Lung microvascular endothelial cell (primary cell): ENCODE results near the gene ADAMTS13. TPM values are rescaled to one million over a fixed set of nuclear protein-coding genes. Genes with fewer than 3 reads are reported as not detected.

Experiments
- DNase-seq, 2 donors: peaks; one replicate each; pipeline versions ENCODE4 v3.0.0 to v3.0.0-alpha.2; 2010; ENCODE audit warnings: low read depth in 2 of 2
- total RNA-seq: library from RNA; depleted of rRNA; stranded (reverse); fragments of >200 nt; gene quantifications from 2 replicates; pipeline ENCODE4 v1.2.1, GENCODE V29; 2014

ADAMTS13 gene
- total RNA-seq, 1 donor from 2014 or later: 0.60 TPM

DNA sequence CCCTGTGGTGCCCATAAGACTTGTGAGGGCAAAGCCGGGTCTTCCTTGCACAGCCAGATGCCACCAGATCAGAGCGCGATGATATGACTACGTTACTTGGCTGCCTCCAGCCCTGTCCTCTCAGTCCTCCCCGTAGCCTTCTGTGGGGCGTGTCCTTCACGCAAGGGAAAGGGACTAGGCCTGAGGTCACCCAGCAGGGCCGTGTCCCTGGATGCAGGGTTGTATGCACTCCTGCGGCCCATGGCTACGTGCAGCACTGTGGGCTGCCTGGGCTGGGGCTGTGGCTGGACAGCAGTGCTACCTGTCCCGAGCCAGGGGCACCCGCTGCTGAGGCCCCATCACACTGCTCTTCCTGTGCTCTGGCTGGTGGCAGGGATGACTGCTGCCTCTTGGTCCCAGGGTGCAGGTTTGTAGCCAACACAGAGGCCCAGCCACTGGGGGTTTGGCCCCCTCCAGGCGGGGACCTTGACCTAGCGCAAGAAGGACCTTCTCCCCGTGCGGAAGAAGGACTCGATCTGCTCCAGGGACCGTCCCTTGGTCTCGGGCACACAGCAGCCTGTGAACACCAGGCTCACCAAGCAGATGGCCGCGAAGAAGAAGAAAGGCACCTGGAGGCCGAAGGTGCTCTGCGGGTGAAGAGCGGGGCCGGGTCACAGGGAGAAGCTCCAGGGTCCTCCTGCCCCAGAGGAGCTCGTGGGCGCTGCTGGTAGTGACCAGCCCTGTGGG lies 49.5 kb downstream of the ADAMTS13 start:
- no peak for DNase-seq

DNA sequence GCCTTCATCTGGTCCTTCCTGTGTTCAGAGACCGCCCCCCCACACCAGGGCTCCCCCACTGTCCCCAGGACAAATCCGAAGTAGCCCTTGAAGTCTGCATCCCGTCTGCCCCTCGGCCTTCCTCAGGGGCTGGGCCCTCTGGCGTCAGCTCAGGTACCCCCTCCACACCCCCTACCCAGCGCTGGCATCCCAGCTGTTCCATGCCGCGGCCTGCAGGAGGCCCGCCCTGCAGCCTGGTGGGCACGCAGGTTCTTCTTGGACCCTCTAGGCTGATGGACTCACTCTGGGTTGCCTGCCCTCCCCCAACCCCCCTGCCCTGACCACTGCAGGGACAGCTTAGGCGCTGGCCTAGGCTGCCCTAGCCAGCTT lies 50.1 kb downstream of the ADAMTS13 start:
- DNase-seq: no peak

DNA sequence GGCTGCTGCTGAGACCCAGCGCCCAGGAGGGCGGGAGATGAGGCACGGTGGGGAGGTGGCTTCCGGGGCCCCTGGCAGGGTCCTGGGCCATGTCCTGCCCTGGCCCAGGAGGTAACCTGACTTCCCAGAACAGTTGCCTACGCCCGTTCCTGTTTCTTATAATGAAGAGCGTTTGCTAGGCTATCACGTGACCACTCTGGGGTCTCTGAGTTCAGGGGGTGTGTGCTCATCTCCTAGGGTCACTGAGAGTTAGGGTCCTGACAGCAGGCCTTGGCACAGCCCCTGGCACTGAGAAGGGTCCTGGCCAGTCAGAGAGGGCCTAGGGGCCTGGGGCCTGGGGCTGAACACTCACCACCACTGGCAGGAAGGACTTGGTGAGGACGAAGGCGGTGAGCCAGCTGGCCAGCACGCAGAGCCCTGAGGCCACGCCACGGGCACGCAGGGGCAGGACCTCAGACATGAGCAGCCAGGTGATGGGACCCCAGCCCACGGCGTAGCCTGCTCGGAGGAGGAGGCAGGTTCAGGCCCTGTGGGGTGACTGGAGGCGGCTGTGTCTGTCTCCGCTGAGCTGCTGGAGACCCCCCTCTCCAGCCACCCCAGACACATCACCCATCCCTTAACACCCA lies 50.7 kb downstream of the ADAMTS13 start:
- DNase-seq: no peak

DNA sequence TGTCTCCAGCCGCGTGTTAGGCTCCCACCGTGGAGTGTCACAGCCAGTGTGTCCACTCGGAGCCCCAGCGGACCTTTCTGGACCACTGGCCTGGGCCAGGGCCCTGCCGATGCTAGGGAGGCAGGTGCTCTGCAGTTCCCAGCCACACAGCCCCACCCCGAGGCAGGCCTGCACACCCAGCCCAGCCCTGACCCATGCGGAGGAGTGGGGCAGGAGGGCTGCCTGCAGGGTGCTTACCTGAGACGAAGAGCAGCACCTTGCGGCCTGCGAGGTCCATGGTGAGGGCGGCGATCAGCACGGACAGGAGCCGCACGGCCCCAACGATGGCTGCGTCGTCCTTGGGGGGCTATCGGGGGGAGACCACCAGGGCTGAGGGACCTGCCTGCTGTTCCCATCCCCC lies 51.6 kb downstream of the ADAMTS13 start:
- no peak for DNase-seq

DNA sequence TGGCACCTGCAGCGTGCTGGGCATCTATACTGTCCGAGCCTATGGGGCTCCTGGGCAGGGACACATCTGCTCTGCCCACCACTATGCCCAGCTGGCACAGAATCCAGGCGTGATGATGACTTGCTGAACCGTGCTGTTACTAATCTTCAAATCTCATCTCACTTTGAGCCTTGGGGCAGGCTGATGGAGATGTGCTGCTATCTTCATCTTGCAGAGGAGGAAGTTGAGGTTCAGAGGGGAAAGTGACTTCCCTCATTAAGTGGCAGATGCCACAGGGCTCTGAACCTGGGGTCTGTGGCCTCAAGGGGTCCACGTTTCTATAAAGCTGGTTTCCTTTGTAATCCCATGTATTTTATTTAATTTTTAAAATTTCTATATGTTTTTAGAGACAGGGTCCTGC lies 52.0 kb downstream of the ADAMTS13 start:
- DNase-seq: no peak

DNA sequence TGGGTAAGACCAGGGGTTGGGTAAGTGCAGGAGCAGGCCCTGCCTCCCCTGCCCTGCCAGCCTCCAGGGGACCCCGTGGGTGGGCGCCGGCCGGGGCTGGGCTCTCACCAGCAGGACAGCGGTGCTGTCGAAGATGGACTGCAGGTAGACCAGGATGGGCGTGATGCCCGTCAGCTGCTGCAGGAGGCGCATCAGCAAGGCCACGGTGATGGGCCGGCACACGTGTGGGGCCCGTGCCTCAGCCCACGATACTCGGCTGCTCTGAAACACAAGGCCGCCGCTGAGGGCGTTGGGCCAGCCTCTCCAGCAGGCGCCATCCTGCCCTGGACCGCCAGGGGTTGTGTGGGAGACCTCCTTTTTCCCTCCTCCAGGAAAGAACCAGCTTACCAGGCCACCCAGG lies 52.7 kb downstream of the ADAMTS13 start:
- no peak for DNase-seq

DNA sequence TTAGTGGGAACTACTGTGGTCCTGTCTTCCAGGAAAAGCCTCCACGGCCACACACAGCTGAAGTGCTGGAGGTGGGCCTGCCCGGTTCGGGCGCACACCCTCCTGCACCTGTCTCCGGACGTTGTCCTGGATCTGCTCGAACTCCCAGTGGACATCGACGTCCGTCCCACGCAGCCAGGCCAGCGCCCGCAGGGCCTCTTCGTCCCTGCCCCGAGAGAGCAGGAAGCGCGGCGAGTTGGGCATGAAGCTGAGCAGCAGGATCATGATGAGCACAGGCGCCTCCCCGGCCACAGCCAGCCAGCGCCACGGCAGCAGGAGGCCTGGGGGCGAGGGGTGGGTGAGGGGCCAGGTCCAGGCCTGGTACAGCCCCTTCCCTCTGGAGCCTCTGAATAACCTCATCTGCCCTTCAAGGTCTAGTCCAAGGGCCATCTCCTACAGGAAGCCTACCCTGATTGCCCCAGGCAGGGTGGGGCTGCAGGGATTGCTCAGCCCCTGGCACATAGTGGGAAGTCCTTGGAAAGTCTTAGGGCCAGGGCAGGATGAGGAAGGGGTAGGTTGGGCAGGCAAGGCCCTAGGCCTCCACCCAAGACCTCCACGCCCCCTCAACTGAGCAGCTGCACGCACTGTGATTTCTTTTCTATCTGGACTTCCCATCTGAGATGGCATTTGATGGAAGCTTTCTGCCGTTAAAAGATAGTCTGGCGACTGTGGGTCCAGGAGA lies 53.3 kb downstream of the ADAMTS13 start:
- no peak for DNase-seq

DNA sequence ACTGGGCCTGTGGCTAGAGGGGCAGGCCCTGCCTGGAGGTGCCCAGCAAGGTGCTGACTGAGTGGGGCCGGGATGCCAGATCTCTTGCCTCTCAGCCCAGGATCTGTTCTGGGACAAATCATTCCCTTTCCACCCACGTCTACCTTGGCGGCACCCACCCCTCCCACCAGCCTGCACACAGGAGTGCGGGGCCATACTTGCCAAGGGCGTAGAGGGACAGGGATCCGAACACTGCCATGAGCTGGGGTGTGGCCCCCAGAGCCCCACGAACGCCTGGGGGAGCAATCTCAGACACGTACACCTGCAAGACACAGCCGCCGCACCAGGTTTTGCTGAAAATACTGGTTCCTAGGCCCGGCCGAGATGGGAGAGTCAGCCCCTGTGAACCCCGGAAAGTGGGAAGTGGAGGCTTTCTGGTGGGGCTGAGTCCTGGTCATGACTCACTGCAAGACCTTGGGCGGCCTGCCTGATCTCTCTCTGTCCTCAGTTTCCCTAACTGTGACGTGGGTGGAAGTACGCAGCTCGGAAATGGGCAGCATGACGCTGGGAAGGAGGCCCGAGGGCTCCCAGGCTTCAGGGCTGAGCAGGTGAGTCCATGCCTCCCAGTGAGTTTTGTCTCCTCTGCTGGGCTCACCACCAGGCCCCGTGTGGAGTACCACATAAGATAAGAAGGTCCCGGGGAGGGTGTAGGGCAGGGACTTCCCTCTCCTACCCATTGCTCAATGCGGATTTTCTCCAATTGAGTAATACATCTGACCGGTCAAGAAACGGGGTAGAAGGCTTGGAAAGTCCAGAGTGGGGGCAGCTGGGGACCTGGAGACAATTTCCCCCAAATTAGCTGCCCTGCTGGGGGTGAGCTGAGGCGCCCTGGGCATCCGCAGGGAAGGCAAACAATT lies 54.1 kb downstream of the ADAMTS13 start:
- DNase-seq: no peak

DNA sequence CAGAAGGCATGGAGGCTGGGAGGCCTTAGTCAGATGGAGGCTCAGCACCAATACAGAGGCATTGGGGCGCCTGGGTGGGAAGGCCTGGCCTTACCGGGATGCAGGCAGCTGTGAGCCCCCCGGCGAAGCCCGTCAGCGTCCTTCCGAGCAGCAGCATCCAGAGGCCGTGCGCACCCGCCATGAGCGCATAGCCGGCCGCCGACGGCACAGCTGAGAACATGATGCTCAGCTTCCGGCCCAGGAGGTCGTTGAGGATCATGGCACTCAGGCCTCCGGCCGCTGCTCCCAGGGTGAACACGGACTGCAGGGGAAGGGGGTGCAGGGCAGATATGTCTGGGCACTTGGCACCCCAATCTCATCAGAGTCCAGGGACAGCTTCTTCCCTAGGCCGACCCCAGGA lies 54.8 kb downstream of the ADAMTS13 start:
- no peak for DNase-seq

DNA sequence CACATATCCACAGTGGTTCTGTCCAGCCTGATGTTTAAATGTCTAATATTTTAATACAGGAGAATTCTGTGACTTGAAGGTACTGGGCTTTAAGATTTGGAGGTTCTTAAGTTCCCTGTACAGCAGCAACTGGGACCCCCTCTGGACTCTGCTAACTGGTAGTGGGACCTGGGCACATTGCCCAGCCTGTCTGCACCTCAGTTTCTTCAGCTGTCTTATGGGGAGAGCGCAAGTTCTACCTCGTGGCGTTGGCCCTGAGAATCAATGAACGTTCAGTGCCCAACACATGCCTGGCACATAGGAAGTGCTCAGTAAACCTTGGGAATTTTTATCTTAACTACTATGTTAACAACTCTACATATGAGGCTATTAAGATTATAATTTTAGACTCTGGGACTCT lies 55.3 kb downstream of the ADAMTS13 start:
- no peak for DNase-seq

DNA sequence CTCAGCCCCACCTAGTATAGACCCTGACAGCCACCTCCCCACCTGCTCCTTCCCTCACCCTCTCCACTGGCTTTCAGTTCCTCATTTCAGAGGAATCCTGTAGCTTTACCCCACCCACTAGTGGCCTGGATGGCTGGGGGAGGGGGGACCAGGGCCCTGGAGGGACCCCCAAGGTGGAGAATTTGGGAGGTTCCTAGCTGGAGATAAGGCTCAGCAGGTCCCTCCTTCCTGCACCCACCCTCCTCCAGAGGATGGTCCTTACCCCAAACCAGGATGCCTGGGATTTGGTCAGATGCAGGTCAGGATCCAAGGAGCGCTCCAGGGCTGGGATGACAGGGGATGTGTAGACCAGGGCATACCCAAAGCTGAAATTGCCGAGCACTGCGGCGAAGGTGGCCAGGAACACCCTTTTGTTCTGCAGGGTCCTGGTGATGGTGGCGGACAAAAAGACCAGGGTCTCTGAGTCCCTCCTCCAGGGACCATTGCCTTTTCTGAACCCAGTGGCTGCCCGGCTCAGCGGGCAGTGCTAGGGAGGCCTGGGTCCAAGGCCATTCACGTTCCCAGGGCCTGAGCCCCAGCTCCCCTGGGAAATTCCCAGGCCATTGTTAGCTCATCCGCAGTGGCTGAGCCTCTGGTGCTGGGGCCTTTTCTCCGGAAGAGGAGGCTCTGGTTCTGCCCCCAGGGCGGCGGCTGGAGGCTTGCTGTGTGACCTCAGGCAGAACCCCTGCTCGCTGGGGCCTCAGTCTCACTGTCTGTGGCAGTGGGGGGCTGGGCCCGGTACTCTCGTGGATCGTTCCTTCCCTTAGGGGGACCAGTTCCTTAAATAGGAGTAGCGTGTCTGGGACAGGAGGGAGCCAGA lies 56.1 kb downstream of the ADAMTS13 start:
- peak; percentile 58 to 76 for DNase-seq

DNA sequence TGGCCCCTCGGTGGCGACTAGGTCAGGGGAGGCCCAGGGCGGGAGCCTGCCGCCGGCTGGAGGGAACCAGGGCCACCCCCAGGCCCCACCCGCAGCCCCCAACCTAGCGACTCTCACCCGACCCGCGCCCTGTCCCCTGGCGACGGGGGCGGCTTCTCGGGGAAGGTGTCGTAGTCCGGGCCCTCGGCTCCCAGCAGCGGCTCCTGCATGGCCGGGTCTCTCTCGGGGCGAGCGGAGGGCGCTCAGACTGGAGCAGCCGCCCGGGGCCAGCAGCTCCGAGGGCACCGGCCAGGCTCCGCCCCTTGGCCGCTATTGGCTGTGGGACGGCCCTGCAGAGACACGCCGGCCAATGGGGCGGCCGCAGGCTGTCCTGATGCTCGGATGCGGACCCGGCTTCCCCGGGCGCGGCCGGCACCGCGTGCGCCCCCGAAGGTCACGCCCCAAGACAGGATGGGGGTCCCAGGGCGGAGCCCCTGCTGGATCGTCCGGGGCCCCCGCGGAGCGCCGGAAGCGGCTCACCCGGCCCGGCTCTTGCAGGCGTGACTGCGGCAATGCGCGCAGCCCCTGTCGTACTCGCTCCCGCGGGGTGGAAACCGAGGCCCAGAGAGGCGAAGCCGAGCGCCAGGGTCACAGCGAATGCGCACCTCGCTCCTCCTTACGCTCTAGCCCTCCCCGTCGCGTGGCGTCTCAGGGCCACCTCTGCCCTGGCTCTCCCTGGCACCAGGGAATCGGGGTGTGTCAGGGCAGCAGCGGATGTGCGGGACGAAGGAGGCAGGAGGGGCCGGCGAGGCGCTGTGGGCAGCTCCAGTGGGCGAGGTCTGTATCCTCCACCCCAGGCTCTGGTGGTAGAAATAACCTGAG lies 56.9 kb downstream of the ADAMTS13 start, which contains the start of gene SLC2A6:
SLC2A6 (minus strand) TSS at position 249 of the 861 bp plus-strand sequence; CDS start at position 209, 40 bp downstream.
- DNase-seq: peak; percentile 81 to 84

DNA sequence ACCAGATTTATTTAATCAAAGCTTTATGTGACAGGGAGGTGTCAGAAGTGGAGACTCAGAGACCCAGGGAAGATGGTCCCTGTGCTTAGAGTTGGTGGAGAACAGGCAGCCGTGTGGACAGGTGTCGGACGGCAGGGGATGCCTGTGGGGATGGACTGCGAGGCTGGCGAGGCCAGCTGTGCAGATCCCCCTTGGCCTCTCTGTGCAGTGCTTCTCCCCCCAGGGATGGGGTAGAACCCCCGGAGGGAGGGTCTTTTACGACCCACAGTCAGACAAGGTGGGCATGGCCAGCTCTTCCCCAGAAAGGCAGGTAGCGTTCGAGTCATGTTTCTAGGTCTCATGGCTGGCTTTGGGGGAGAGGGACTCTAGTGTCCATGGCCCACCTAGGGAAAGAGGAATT lies 61.4 kb downstream of the ADAMTS13 start:
- DNase-seq: no peak

DNA sequence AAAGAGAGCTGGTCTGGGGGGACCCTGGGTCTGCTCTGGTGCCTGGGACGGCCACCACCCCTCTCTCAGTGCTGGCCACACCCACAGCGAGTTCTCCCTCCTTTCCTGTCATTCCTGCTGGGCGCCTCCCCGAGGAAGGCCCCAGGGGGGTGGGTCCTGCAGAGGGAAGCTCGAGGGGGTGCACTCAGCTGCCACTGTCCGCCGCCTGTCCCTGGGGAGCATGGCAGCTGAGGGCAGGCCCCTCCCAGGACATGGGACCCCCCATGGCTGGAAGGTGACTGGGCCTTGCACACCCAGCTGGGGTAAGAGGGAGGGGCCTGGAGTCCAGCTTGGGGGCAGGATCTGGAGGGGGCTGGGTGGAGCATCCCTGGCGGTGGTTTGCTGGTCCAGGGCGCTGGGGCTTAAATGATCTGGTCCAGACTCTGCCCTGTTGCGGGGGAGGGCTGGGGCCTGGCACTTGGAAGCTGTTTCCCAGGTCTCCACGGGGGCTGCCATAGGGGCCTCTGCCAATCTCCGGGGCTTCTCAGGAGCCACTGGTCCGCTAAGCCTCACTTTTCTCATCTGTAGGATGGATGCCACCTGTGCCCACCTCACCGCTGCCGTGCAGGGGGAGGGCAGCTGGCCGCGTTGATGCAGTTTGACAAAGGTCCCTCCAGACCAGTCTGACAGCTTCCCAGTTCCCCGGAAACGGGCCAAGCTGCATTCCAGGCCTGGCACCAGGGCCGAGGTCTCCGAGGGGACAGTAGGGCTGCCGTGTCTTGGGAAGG lies 62.7 kb downstream of the ADAMTS13 start:
- DNase-seq: no peak

DNA sequence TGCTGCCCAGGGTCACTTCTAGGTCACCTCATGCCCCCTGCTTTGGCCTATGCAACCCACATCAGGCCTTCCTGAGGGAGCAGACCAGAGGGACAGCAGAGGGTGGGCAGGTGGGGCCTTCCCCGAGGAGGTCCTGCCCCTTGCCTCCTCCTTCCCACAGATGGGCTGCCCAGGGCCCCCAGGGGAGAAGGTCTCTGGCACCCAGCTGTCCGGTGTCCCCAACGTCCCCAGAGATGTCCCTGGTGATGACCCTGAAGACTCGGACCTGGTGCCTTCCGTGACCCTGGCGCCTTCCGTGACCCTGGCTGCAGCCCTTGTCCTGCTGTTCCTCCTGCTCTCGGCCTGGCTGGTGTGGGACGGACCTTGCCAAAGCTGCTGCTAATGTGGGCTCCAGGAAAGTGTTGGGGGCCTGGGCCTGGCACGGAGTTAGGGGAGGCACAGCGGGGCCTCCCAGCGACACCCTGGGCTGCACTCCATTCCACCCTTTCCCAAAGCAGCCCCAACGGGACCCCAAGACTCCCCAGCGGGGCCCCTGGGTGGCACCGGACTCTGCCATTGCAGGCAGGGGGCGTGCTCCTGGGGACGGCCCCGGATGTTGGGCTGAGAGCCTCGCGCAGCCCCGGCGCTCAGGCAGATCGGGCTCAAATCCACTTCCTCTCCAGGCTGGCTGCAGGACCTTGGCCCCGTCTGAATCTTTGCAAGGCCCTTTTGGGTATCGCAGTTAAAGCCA lies 63.5 kb downstream of the ADAMTS13 start:
- no peak for DNase-seq

DNA sequence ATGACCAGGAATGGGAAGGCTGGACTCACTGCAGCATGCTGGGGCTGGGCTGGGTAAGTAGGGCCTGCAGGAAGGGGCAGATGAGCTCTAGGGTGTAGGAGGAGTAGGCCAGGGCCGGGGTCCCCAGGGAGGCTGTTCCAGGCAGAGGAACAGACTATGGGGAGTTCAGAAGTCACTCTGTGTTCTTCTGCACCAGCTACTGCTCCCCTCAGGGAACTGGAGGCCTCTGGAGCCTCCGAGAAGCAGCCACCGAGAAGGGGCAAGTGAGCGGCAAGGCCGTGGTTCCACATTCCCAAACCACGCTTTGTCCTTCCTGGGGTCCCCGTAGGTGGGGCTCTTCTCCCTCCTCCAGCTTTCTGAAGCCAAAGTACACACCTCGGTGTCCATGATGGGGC lies 65.2 kb downstream of the ADAMTS13 start:
- DNase-seq: no peak

DNA sequence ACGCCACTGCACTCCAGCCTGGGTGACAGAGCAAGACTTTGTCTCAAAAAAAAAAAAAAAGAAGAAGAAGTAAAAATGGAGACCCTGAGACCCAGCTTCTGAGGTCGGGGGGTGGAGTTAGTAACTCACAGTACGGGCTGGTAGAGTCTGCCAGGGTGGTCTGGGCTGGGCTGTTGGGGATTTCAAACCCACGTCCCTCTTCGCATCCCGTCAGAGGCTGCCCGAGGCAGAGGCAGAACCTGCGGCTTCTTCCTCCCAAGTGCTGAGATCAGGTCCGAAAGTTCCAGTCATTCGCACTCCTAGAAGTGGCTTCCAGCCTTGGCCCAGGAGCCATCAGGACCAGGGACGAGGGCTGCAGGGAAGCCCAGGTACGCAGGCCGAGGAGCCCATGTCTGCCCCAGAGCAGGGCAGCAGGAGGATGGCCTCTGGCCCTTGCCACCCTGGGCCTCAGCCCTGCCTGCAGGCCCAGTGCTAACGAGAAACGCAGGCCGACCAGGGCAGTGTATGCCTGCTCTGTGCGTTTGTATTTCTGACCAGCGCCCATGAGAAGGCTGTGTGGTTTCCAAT lies 66.6 kb downstream of the ADAMTS13 start:
- DNase-seq: no peak
